Measurements from ENCODE around the gene CEACAM1.
"Not testable (repeated sequence)": the region's sequence is repeated elsewhere in the genome, so short reads cannot be mapped to it uniquely, and the experiment has no call there.

CEACAM1 gene

GRCh38 chr19:42534391-42534790 lies 6.1 kb upstream of the CEACAM1 start:
- TF ChIP-seq ZNF274 (IDR thresholded peaks at IDR 0.05; ENCODE audit: low read depth, low read length), result no peak

GRCh38 chr19:42532891-42533290 lies 4.6 kb upstream of the CEACAM1 start:
- TF ChIP-seq ZNF274 (IDR thresholded peaks at IDR 0.05; ENCODE audit: low read depth, low read length), result no peak
- no peak overlapping the region for H3K4me3 ChIP-seq (ENCODE audit: low read length)

More at GRCh38 chr19:42534391-42534790, 6.1 kb upstream of the CEACAM1 start:
- no peak overlapping the region for H3K4me3 ChIP-seq (ENCODE audit: low read length)

DNA sequence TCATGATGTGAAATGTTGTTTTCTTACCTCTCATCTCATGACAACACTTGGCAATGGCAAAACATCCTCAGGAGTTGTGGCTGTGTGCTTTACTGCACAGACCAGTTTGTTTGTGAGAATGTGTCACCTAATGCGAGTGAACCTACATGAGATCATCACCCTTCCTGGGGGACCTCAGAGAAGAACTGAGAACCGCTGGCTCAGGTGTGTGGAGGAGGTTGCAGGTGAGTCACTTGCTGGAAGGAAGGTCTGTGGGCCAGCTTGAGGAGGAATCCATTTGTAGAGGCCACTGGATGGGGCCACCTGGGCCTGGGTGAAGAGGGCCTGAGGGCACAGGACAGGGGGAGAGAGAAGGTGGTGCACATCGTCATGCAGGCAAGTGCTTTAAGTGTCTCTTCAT lies 3.0 kb upstream of the CEACAM1 start:
- H3K4me3 ChIP-seq (ENCODE audit: low read length), result no peak overlapping the region
- TF ChIP-seq ZNF274 (IDR thresholded peaks at IDR 0.05; ENCODE audit: low read depth, low read length), result no peak

DNA sequence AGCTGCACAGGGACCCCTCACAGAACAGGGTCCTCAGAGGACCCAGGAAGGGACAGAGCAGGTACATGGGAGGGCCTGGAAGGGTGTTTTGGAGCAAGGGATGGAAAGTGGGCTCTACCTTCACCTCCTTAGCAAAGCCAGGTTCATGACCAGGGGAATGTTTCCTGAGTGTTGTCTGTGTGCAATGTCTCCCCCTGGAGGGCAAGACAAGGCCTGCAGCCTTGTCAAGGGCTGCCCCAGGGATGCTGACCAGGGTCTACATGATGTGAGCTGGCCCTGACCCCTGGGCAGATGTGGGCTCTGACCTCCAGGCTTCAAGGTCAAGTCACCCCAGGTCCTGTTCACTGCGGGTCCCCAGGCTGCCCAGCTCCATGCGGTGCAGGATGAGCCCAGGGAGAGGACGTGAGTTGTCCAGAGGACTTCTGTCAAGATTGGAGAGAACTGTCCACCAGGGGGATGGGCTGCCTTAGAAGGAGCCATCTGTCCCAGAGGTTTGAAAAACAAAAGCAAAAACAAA lies 1.0 kb upstream of the CEACAM1 start:
- no peak for TF ChIP-seq ZNF274 (IDR thresholded peaks at IDR 0.05; ENCODE audit: low read depth, low read length)

GRCh38 chr19:42524943-42525342 lies 3.3 kb downstream of the CEACAM1 start:
- no peak for TF ChIP-seq ZNF274 (IDR thresholded peaks at IDR 0.05; ENCODE audit: low read depth, low read length)
- H3K4me3 ChIP-seq (ENCODE audit: low read length), result no peak overlapping the region

More for the DNA sequence above, 1.0 kb upstream of the CEACAM1 start:
- no peak overlapping the region; the same call in 1 of the 2 replicates for H3K4me3 ChIP-seq (ENCODE audit: low read length)

- H3K4me3 ChIP-seq (ENCODE audit: low read length), result no peak overlapping the region
- TF ChIP-seq ZNF274 (IDR thresholded peaks at IDR 0.05; ENCODE audit: low read depth, low read length), result no peak
Measured at GRCh38 chr19:42524250-42524649, 4.0 kb downstream of the CEACAM1 start.

- H3K4me3 ChIP-seq (ENCODE audit: low read length), result not testable (repeated sequence)
Measured at GRCh38 chr19:42522262-42522661, 6.0 kb downstream of the CEACAM1 start.

GRCh38 chr19:42521346-42522030 lies 6.8 kb downstream of the CEACAM1 start:
- TF ChIP-seq ZNF274 (IDR thresholded peaks at IDR 0.05; ENCODE audit: low read depth, low read length), result no peak
- H3K4me3 ChIP-seq (ENCODE audit: low read length), result no peak overlapping the region

DNA sequence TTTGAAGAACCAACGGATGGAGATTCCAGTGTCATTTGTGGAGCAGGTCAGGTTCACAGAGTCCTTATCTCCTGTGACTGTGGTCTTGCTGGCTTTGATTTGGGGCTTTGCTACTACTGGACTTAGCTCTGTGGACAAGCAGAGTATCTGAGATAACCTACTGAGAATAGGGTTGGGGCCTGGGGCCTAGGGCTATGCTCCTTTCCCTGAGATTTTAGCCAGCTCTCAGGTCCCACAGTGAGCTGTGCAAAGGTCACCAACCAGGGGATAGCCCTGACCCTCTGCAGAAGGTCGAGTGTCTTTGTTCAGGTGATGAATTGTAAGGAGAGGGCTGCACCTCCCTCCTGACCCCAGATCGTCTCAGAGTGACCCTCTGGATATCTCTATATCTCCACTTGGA lies 9.2 kb downstream of the CEACAM1 start:
- no peak overlapping the region for H3K4me3 ChIP-seq (ENCODE audit: low read length)
- no peak for TF ChIP-seq ZNF274 (IDR thresholded peaks at IDR 0.05; ENCODE audit: low read depth, low read length)

- no peak overlapping the region for H3K4me3 ChIP-seq (ENCODE audit: low read length)
- TF ChIP-seq ZNF274 (IDR thresholded peaks at IDR 0.05; ENCODE audit: low read depth, low read length), result no peak
Measured at GRCh38 chr19:42516771-42517170, 11.5 kb downstream of the CEACAM1 start.

- no peak overlapping the region for H3K4me3 ChIP-seq (ENCODE audit: low read length)
- no peak for TF ChIP-seq ZNF274 (IDR thresholded peaks at IDR 0.05; ENCODE audit: low read depth, low read length)
Measured at GRCh38 chr19:42515241-42515832, 12.9 kb downstream of the CEACAM1 start.

DNA sequence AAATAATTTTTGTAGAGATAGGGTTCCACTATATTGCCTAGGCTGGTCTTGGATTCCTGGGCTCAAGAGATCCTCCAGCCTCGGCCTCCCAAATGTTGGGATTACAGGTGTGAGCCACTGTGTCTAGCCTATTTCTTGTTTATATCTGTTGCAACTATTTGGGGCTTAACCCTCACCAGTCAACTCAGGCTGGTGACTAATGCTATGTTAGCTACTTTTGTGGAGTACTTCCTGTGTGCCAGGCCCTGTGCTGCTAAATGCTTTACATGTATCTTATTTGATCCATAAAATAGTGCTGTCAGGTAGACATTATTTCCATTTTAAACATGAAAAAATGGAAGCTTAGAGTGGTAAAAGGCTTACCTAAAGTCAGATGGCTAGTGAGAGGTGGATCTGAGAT lies 13.8 kb downstream of the CEACAM1 start:
- TF ChIP-seq ZNF274 (IDR thresholded peaks at IDR 0.05; ENCODE audit: low read depth, low read length), result no peak
- no peak overlapping the region for H3K4me3 ChIP-seq (ENCODE audit: low read length)

DNA sequence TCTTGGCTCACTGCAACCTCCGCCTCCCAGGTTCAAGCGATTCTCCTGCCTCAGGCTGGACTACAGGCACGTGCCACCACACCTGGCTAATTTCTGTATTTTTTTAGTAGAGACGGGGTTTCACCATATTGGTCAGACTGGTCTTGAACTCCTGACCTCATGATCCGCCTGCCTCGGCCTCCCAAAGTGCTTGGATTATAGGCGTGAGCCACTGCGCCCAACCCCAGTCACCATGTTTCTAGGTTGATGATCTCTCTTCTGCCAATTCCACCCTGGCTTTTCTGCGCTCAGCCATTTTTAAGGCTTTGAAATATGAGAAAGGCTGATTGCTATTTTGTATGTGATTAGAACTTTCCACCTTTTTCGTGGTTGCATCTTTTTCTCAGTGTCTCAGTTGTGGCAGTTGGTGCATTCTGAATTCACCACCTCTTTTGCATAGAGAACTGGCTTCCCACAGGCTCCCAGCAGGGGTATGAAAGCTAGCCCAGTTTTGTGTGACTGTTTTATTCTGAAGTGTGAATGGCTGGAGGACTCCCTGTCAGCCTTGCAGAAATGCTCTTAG lies 15.5 kb downstream of the CEACAM1 start:
- no peak overlapping the region for H3K4me3 ChIP-seq (ENCODE audit: low read length)
- no peak for TF ChIP-seq ZNF274 (IDR thresholded peaks at IDR 0.05; ENCODE audit: low read depth, low read length)

- TF ChIP-seq ZNF274 (IDR thresholded peaks at IDR 0.05; ENCODE audit: low read depth, low read length), result no peak
- no peak overlapping the region; the same call in 1 of the 2 replicates for H3K4me3 ChIP-seq (ENCODE audit: low read length)
Measured at GRCh38 chr19:42512130-42512636, 16.1 kb downstream of the CEACAM1 start.

DNA sequence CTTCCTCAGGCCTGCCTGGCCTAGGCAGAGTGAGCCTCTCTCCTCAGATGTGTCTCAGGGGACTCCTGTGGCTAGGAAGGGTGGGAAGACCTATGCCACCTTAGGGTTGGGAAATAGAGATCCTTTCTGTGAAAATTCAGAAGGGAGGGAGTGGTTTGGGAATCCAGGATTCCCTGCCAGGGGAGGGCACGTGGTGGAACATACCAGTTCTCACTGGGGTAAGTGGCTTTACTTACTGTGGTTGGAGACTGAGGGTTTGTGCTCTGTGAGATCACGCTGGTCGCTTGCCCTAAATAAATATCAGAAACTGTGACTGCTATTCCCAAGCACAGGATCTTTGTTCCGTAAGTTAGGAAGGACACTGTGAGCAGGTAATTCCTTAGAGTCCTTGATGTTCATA lies 16.9 kb downstream of the CEACAM1 start:
- no peak for TF ChIP-seq ZNF274 (IDR thresholded peaks at IDR 0.05; ENCODE audit: low read depth, low read length)

More for the DNA sequence above, 16.9 kb downstream of the CEACAM1 start:
- H3K4me3 ChIP-seq (ENCODE audit: low read length), result no peak overlapping the region
